ENCODE results near the gene SMARCE1. TPM values are rescaled to one million over a fixed set of nuclear protein-coding genes. Genes with fewer than 3 reads are reported as not detected.

Gene SMARCE1
- total RNA-seq, 1 donor from 2014 or later, result 109 TPM

GRCh38 chr17:40579471-40579870 lies 68.1 kb downstream of the SMARCE1 start:
- DNase-seq, result no peak

- DNase-seq, result no peak
Observed at GRCh38 chr17:40577611-40578065, 70.0 kb downstream of the SMARCE1 start.

DNA sequence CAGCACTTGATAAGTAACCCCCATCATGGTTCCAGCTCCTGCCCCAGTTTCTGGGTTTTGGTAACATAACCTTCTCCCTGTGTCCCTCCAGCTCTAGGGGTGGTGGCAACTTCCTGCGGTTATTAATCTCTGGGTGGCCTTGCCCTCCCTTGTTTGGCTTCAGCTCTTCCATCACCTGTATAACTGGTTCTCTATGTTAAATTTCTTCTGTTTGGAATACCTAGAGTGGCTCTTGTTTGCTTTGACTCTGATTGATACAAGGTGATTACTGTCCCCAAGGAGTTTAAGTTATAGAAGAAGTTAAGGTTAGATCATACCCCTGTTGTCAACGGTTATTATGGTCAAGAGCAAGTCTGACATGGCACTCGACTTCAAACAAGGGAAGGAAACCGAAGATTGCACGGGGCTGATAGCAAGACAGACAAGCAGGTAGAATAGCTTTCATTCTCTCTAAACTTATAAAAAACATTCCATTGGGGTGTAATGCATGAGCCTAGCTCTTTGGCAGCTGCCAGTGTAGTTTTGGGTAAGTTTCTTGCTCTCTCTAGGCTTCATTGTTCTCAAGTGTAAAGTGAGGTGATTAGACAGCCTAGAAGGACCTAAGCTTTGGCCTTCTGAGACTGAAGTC lies 71.4 kb downstream of the SMARCE1 start:
- no peak for DNase-seq

Other genes starting within 250 kb of the SMARCE1 start
- 24.0 TPM for gene TOP2A, start 229.9 kb downstream of the SMARCE1 start, total RNA-seq
- gene IGFBP4, start 204.4 kb downstream of the SMARCE1 start, total RNA-seq, result 15.4 TPM
- gene TNS4, start 146.2 kb downstream of the SMARCE1 start, total RNA-seq, result not detected
- not detected for gene CCR7, start 82.3 kb downstream of the SMARCE1 start, total RNA-seq
- 3.6 TPM for gene KRT222, start 17.4 kb upstream of the SMARCE1 start, total RNA-seq
- not detected for gene KRT24, start 55.9 kb upstream of the SMARCE1 start, total RNA-seq
- not detected for gene KRT25, start 107.5 kb upstream of the SMARCE1 start, total RNA-seq
- not detected for gene KRT26, start 124.4 kb upstream of the SMARCE1 start, total RNA-seq
- gene KRT27, start 134.7 kb upstream of the SMARCE1 start, total RNA-seq, result not detected
- gene KRT28, start 152.1 kb upstream of the SMARCE1 start, total RNA-seq, result not detected
- 1.9 TPM for gene KRT10, start 174.8 kb upstream of the SMARCE1 start, total RNA-seq
- not detected for gene KRT12, start 219.4 kb upstream of the SMARCE1 start, total RNA-seq
- gene KRT20, start 237.4 kb upstream of the SMARCE1 start, total RNA-seq, result not detected